ENCODE results near the gene BPIFB6. TPM values are rescaled to one million over a fixed set of nuclear protein-coding genes. Genes with fewer than 3 reads are reported as not detected.

The BPIFB6 gene, protein sequence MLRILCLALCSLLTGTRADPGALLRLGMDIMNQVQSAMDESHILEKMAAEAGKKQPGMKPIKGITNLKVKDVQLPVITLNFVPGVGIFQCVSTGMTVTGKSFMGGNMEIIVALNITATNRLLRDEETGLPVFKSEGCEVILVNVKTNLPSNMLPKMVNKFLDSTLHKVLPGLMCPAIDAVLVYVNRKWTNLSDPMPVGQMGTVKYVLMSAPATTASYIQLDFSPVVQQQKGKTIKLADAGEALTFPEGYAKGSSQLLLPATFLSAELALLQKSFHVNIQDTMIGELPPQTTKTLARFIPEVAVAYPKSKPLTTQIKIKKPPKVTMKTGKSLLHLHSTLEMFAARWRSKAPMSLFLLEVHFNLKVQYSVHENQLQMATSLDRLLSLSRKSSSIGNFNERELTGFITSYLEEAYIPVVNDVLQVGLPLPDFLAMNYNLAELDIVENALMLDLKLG
- total RNA-seq, result not detected in 2 replicates

DNA sequence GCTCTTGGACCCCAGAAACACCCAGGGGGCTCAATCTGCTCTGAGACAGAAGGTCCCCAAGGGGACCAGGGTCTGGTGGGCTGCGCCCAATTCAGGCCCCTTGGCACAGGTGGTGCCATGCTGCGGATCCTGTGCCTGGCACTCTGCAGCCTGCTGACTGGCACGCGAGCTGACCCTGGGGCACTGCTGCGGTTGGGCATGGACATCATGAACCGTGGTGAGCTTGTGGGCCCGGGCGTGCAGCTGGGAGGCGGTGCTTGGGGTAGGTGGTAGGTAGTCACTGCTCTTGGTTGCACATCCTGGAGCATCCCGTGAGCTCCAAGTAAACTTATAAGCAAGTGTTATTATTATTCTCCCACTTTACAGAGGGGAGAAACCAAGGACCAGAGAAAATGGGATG lies at the start of gene BPIFB6:
TSS of gene BPIFB6 (plus strand) at position 118 of the 400 bp plus-strand sequence. CDS start at position 118, 0 bp downstream.

DNA sequence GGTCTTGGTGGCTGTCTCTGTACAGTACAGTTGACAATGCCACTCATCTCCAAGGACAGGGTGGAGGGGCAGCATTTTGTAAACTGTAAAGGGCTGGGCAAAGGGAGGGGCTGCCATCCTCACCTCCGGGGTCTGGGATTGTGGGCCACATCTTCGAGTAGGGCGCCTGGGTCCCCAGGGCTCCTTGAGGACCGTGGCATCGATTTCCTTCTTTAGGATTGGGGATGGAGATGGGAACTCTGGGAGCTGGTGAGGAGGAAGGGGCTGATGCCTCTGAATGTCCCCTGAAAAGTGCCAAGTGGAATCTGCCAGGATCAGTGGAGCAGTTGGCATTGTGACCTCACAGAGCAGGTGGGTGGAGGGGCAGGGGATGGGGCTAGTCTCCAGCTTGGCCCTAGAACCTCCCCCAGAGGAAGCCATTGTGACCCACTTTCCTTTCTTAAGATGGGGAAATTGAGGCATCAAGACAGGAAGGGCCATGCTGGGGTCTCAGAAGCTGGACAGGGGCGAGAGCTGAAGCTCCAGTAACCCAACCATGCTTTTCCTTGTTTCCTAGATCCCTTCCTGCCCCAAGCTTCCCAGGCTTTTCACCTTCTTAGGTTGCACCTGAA lies 27.2 kb upstream of the BPIFB6 start, which contains the start of gene SUN5:
TSS of gene SUN5 (minus strand) at position 293 of the 611 bp plus-strand sequence. CDS start at position 200, 93 bp downstream.

DNA sequence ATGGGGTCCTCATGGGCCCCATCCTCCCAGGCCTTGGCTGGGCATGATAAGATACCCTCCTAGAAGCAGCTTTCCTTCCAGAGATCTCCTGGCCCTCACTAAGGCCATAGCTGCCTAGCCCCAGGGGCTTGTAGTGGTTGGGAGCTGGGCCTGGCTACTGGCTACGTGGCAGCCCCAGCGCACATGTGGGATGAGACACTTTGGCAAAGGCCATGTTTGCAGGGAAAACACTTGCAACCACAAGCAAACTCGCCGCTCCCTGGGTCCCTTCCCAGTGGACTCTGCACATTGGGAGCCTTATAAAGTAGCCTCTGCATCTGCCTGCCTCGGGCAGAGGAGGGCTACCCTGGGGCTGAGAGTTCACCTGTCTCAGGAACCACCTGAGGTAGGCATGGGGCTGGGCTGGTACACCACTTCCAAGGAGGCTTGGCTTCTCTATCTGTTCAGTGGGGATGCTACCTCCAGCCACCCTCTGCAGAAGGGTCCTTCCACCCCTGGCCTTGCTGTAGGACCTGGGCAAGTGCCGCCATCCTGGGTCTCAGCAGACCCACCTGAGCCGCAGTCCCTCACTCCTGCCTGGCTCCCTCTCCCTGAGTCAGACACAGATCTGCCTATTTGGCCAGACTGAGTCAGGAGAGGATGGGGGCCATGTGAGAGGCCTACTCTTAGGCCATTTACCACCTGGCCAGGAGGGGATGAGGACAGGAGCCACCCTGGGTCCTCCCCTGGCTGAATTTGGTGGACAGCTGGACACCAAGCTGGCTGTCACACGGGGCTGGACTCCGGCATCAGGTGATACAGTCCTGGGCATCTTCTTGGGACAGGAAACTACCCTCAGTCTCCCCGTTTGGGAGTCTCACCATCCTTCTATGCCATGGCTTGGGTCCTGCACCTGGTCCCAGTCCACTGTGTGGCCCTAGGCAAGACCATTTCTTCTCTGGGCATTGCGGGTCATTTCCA lies 23.8 kb upstream of the BPIFB6 start, which contains the start of gene BPIFB2:
TSS of gene BPIFB2 (plus strand) at position 329 of the 960 bp plus-strand sequence. CDS start 871 bp downstream, outside the sequence.

DNA sequence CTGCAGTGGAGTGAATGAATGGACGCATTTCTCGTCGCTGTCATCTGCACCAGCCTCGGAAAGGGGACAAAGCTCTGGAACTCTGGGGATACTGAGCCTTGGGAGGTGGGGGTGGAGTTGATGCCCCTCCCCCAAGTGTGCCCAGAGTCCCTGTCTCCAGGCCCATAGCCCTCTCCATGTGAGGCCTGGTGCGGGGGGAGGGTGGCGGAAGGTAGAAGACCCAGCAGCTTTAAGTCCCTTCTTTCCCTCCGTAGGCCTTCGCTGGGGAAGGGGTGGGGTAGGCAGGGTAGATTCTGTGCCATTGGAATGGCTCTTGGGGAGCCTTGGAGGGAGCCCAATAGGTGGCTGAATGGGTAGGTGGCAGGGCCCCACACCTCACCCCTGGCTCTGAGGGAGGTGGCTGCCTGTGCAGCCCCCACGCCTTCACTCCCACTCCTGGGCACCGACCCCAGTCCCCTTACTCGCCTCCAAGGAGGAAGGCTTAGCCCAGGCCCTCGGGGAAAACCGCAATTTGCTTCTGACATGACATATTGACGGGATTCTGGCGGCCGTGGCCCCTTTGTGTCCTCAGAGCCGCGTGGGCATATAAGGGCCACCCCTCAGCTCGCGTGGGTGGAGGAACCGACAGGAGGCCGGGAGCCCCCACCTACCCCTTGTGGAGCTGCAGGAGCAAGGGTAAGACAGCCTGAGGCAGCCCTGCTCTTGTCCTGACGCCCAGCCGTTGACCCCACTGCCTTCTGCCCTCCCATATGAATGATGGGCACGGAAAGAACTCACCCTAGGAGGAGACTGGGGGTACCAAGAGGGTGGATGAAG lies 22.1 kb downstream of the BPIFB6 start, which contains the start of gene BPIFB3:
TSS of gene BPIFB3 (plus strand) at position 613 of the 816 bp plus-strand sequence. CDS start 1,533 bp downstream, outside the sequence.

DNA sequence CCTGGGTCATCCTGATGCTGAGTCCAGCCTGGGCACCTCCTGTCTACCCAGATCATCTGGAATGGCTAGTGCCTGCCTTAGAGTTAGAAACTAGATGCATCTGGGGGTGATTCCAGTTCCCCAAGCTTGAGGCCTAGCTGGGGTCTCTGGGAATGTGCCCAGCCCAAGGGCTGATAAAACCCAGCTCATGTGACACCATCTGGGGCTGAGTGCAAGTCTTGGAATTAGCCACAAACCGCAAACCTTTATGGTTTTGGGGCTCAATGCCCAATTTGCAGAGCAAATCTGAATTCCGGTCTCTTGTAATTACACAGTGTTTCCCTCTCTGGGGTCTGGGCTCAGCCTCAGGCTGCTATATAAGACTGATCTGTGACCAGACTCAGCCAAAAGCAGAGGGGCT lies 47.8 kb downstream of the BPIFB6 start, which contains the start of gene BPIFB4:
TSS of gene BPIFB4 (plus strand) at position 385 of the 400 bp plus-strand sequence. CDS start 1,884 bp downstream, outside the sequence.

Other genes with a start within 250 kb of the BPIFB6 start
- gene MAPRE1, start 211.7 kb upstream of the BPIFB6 start, total RNA-seq, result 77.8 and 80.2 TPM in 2 replicates
- gene EFCAB8, start 172.7 kb upstream of the BPIFB6 start, total RNA-seq, result not detected in 2 replicates
- gene SUN5, start 27.2 kb upstream of the BPIFB6 start, total RNA-seq, result not detected in 2 replicates
- not detected in 2 replicates for gene BPIFB2, start 23.9 kb upstream of the BPIFB6 start, total RNA-seq
- gene BPIFB3, start 22.3 kb downstream of the BPIFB6 start, total RNA-seq, result not detected in 2 replicates
- gene BPIFB4, start 48.0 kb downstream of the BPIFB6 start, total RNA-seq, result not detected in 2 replicates
- gene BPIFA2, start 136.5 kb downstream of the BPIFB6 start, total RNA-seq, result not detected in 2 replicates
- not detected in 2 replicates for gene BPIFA3, start 185.7 kb downstream of the BPIFB6 start, total RNA-seq
- 0.35 and 0.42 TPM in 2 replicates for gene BPIFA1, start 204.3 kb downstream of the BPIFB6 start, total RNA-seq